ENCODE measurements around the gene SERPINA1.
A peak's percentile ranks its signal among the peaks of the same experiment; 100 is the strongest.
"Not testable (repeated sequence)": the region's sequence is repeated elsewhere in the genome, so short reads cannot be mapped to it uniquely, and the experiment has no call there.

SERPINA1 gene

GRCh38 chr14:94388384-94389103 is at the start of gene SERPINA1:
TSS of gene SERPINA1 (minus strand) at chr14:94388602. CDS start at chr14:94383237, 5,365 bp downstream.
- DNase-seq: no peak

GRCh38 chr14:94428610-94429009 is 40.2 kb upstream of the SERPINA1 start:
- DNase-seq: no peak

DNA sequence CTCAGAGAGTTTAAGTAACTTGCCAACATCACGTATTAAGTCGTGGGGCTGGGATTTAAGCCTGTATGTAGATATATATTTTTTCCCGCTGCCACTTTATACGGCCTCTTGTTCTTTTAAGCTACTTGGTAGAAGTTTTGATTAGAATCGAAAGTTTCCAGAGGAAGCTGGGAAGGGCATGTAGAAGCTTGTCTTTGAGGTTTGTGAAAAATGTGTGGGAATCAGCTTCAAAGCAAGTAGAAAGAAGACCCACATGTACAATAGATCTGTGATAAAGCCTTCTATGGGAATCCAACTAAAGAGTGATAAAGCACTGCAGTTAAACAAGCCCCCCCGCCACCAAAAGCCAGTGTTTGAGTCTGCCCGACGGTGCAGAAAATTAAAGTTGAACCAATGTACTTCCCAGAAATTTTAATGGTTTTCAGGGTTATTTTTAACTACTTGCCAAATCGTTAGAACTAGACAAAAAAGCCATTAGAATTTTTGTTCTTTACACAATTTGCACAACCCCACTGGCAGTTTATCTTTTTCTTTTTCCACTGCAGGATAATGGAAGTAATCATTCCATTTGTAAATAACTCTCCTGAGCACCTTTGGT is 38.7 kb upstream of the SERPINA1 start:
- no peak for DNase-seq

DNA sequence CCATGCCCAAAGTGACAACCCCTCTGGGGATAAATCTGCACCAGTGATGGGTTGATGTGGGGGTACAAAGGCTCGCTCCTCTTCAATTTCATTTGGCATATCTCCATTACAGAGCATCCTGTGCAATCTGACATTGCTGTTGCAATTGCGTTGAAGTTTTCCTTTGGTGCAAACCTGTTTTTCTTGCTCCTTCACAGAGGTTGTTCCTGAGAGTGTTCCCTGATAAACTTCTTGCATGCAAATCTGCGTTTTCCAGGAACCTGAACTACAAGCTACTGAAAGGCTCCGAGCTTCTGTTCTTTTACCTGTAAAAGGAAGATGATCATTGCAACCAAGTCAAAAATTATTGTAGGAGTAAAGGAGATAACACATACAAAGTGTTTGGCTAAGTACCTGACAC is 38.1 kb upstream of the SERPINA1 start:
- no peak for DNase-seq

DNA sequence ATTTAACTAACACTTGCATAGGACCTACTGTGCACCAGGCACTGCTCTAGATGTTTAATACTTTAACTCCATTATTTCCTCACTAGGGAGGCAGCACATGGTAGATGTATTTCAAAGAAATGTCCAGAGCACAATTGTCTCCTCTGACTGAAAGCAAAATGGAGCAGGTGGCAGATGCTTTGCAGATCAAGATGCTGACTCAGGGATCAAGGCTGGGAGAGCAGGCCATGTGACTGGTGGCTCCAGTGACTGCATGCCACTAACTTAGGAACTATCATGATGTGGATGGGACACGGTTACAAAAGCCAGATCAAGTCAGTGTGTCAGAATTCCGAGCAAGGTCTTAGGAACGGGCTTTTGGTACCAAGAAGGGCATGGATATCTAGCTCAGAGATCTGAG is 36.0 kb upstream of the SERPINA1 start:
- no peak for DNase-seq

GRCh38 chr14:94423453-94424056 is 35.2 kb upstream of the SERPINA1 start:
- no peak for DNase-seq

DNA sequence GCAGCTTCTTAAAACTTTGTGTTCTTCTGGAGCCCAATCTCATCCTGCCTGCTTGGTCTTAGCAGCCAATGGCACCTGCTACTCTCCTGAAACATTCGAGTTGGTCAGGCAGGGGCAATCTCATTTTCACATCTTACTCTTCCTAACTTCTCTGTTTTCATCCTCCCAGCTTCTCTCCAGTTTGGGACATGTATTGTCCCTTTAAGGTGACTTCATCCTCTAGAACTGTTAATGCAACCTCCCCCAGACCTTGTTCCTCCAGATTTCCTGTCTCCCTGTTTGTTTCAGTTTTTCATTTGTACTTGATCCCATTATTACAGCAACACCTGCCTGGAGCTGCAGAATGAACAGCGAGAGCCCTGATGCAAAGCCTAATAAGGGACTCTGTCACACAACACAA is 32.9 kb upstream of the SERPINA1 start:
- DNase-seq: no peak

DNA sequence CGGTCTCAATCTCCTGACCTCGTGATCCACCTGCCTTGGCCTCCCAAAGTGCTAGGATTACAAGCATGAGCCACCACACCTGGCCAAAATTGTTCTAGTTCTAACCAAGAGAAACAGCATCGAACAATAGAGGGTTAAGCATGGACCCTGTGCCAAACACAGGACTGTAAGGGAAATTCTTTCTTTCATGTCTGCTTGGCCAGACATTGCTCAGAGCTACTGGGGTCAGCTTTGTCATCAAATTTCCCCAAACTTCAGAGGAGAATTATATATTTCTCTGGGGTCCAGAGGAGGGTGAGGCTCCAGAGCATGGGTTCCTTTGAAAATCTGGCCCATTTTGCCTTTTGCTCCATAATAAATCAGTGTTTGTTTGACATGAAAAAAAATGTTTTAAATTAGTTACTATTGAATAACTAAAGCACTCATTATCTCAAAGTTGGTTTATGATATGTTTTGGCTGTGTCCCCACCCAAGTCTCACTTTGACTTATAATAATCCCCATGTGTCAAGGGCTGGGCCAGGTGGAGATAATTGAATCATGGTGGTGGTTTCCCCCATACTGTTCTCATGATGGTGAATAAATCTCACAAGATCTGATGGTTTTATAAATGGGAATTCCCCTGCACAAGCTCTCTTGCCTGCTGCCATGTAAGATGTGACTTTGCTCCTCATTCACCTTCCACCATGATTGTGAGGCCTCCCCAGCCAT is 29.2 kb upstream of the SERPINA1 start:
- DNase-seq: not testable (repeated sequence)

DNA sequence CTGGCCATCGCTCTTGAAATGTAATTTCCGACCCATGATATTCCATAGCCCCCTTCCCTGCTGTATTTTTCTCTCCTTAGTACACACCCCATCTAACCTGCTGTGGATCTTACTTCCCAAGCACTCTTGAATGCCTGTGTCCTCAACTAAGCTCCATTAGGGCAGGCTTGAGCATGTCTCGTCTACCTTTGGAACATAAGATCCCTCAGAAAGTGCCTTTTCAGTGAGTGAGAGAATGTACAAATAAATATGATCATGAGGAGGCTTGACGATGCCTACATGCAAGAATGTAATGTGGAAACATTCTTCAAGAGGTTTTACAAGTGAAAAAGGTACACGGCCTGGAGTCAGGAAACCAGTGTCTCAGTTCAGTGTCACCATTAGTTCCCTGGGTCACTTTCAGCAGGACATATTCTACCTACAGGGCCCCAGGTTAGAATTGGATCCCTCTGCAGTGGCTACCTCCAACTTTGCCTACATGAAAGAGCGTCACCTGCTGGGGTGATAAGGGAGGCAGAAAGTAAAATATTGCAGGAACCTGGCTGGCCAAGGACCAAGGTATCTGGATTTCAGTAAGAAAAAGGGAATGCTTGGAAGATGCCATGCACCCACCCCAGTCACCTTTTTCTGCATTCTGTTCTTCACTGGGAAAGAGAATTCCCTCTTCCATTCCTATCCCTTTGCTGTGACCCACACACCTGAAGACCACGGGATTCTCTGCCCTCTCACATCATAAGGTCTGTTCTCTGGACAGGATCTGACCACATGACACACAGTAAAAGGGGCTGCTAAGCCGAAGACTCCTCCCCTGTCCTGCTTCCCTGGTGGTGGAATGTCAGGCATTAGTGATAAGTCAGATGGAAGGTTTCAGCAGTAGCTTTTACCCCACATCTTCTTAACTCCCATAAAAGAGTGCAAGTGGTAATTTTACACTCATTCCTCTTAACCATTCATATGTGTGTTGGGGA is 24.6 kb upstream of the SERPINA1 start:
- DNase-seq: no peak

- DNase-seq: no peak
Observed at GRCh38 chr14:94411638-94412037, 23.2 kb upstream of the SERPINA1 start.

- DNase-seq: not testable (repeated sequence)
Observed at GRCh38 chr14:94409430-94409829, 21.0 kb upstream of the SERPINA1 start.

- DNase-seq: no peak
Observed at GRCh38 chr14:94408546-94409095, 20.2 kb upstream of the SERPINA1 start.

DNA sequence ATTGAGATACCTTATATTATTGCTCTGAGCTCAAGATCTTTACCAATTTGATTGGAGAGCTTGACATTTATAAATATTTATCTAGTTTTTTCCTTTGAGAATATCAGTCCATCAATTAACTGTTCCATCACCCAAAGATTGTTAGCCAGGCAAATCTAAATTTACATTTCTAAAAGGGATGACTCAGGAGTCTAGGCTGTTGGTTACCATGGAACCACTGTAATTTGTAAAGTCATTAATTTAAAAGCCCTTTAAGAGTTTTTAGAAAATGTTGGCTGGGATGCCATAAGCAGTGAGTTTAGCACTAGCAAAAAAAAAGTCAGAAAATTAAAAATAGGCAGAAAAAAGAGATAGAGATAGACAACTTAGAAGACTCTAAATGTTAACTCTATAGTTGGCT is 19.5 kb upstream of the SERPINA1 start:
- DNase-seq: peak; percentile 67

- DNase-seq: no peak
Observed at GRCh38 chr14:94406910-94407309, 18.5 kb upstream of the SERPINA1 start.

GRCh38 chr14:94405486-94405885 is 17.1 kb upstream of the SERPINA1 start:
- no peak for DNase-seq

DNA sequence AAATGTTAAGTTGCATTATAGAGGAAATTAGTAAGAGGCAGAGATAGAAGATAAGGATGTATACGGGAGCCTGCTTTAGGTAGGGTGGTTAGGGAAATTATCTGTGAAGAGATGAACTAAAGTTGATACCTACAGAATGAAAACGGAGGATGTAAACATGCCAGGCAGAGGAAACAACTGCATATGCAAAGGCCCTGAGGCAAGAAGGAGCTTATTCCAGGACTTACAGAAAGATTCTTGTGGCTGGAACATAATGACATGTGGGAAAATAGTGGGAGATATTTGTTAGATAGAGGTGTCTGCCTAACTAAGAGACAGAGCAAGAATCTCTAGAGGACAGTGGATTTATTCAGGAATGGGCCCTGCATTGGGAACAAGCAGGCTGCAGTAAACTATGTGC is 16.2 kb upstream of the SERPINA1 start:
- no peak for DNase-seq

DNA sequence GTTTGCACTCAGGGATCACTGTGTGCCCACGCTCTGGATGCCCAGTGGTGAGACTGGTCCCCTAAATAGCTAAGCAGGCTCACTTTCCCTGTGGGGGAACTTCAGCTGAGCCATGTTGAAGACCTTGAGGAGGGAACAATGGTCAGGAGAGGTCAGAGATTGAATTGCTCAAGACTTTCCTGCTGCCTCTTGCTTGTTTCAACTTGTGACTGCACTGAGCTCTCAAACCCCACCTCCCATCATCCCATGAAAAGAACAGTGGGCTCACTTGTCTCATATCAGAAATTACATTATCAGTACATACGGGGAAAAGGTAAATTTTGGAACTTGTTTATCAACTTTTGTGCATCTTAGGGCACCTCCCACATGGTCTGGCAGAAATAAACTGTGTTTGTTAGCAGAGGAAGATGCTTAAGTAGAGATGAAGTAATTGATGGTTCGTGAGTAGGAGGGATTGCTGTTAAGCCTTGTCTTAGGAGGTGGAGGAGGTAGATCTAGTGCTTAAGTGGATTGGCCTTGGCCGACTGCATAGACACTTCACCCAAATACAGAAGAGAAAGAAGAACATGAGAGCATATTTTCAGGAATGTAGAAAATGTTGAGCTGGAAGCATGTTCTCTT is 15.0 kb upstream of the SERPINA1 start:
- DNase-seq: no peak

DNA sequence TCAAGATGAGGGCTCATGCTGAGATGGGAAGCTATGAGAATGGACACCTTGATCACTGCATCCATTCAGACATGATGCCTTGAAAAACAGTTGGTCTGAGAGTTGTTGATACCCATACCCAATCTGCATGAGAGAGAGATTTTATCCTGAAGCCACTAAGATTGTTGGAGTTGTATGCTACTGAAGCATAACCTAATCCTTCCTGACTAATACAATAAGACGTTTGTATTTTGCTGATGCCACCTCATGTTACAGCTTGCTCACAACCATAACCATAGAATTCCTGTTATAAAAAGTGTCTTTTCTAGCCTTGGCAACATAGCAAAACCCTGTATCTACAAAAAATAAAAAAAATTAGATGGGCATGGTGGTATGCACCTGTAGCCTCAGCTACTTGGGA is 12.7 kb upstream of the SERPINA1 start:
- DNase-seq: no peak

DNA sequence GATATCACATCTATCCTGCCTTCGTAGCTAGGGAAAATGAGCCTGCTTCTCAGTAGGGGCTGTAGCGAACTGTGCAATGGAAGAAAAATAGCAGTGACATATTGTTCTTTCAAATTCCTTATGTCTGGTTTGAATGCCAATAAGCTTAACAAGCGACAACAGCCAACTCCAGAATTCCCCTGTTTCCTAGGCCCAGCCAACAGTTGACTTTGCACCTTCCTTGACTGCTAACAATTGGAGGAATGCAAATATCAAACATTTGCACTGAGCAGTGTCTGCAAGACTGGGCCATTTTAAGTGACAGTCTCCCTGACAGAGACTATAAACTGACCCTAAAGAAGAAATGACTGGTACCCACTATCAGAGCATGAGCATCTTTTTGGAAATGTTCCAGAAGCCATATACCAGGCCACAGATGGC is 12.0 kb upstream of the SERPINA1 start:
- no peak for DNase-seq

GRCh38 chr14:94398536-94398935 is 10.1 kb upstream of the SERPINA1 start:
- DNase-seq: no peak

DNA sequence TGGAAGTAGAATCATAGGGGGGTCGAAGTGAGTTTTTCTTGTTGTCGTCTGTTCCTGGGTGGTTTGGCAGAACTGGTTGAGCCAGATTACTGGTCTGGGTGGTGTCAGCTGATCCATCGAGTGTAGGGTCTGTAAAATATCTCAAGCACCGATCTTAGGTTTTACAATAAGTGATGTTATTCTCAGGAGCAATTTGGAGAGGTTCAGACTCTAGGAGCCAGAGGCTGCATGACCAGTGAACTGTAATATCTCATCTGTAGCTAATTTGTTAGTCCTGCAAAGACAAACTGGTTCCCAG is 9.7 kb upstream of the SERPINA1 start:
- no peak for DNase-seq
